BE2C (cell line): Measurements from ENCODE around the gene DRD4.
"Not testable (repeated sequence)": the region's sequence is repeated elsewhere in the genome, so short reads cannot be mapped to it uniquely, and the experiment has no call there.

Experiments used
- DNase-seq: peaks from one replicate; pipeline ENCODE4 v3.0.0-alpha.2; 2020
- H3K27me3 ChIP-seq: fragments of 250-450 bp; sonication (Bioruptor Pico); 2 replicates; pipeline ENCODE4 v1.5.1; 2020; ENCODE audit warnings: mild to moderate bottlenecking
- H3K36me3 ChIP-seq: fragments of 250-450 bp; sonication (Bioruptor Pico); 2 replicates; pipeline ENCODE4 v1.5.1; 2020; ENCODE audit warnings: mild to moderate bottlenecking
- H3K4me1 ChIP-seq: fragments of 250-450 bp; sonication (Bioruptor Pico); 2 replicates; pipeline ENCODE4 v1.5.1; 2020
- H3K4me3 ChIP-seq: 2 replicates; pipeline ENCODE4 v1.5.1; 2011; ENCODE audit warnings: low read depth, low read length
- H3K9me3 ChIP-seq: fragments of 250-450 bp; sonication (Bioruptor Pico); 2 replicates; pipeline ENCODE4 v1.5.1; 2020
- CTCF ChIP-seq: IDR thresholded peaks from 2 replicates; pipeline ENCODE4 v1.5.1; 2012; ENCODE audit warnings: mild to moderate bottlenecking, low read depth, low read length

The DRD4 gene

GRCh38 chr11:653837-654236 lies 16.8 kb downstream of the DRD4 start:
- no peak for DNase-seq
- TF ChIP-seq CTCF: no peak
- Histone ChIP-seq H3K36me3 (no peaks in the 10 kb centered on the region), H3K4me1 (no peaks in the 10 kb centered on the region), H3K27me3 (no peaks in the 10 kb centered on the region), H3K9me3 (no peaks in the 10 kb centered on the region), H3K4me3 (no peak overlapping the region)

DNA sequence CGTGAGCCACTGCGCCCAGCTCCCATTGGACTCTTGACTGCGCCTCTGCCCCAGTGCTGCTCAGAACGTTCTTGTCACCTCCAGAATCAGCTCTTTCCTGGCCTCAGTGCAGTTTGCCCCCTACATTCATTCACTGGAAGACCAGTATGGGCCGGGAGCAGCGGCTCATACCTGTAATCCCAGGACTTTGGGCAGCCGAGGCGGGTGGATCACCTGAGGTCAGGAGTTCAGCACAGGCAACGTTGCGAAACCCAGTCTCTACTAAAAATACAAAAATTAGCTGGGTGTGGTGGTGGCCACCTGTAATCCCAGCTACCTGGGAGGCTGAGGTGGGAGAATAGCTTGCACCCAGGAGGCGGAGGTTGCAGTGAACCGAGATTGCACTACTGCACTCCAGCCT lies 17.4 kb downstream of the DRD4 start:
- H3K27me3 ChIP-seq, H3K4me3 ChIP-seq, DNase-seq, H3K36me3 ChIP-seq, H3K9me3 ChIP-seq, H3K4me1 ChIP-seq: not testable (repeated sequence)

- Histone ChIP-seq H3K27me3 (no peaks in the 10 kb centered on the region), H3K36me3 (no peaks in the 10 kb centered on the region), H3K4me1 (no peaks in the 10 kb centered on the region), H3K4me3 (no peak overlapping the region), H3K9me3 (no peaks in the 10 kb centered on the region)
- DNase-seq: no peak
- TF ChIP-seq CTCF: no peak
These were observed 18.1 kb downstream of the DRD4 start for GRCh38 chr11:655036-655726.

DNA sequence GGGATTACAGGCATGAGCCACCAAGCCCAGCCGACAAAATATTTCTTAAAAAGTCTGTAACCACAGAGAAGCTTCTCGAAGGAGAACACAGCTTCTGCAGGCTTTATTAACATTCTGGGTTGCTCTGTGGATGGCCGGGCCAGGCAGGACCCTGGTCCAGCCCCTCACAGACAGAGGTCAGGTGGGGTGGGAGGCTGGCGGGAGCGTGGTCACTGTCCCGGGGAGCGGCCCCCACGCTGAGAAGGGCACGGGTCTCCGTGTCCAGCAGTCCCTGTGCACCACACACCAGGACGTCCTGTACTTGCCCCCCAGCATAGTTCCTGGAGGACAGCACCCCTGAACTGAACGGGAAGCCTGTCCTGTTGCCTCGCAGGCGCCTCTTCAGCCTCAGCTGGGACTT lies 19.4 kb downstream of the DRD4 start:
- Histone ChIP-seq H3K4me1 (no peaks in the 10 kb centered on the region), H3K27me3 (no peaks in the 10 kb centered on the region), H3K36me3 (no peaks in the 10 kb centered on the region), H3K4me3 (no peak overlapping the region), H3K9me3 (no peaks in the 10 kb centered on the region)
- no peak for DNase-seq
- TF ChIP-seq CTCF: no peak

GRCh38 chr11:656866-657265 lies 19.8 kb downstream of the DRD4 start:
- H3K4me3 ChIP-seq: no peak overlapping the region
- no peaks in the 10 kb centered on the region for H3K9me3 ChIP-seq
- no peaks in the 10 kb centered on the region for H3K36me3 ChIP-seq
- H3K4me1 ChIP-seq: no peaks in the 10 kb centered on the region
- H3K27me3 ChIP-seq: no peaks in the 10 kb centered on the region
- TF ChIP-seq CTCF: no peak
- DNase-seq: no peak

DNA sequence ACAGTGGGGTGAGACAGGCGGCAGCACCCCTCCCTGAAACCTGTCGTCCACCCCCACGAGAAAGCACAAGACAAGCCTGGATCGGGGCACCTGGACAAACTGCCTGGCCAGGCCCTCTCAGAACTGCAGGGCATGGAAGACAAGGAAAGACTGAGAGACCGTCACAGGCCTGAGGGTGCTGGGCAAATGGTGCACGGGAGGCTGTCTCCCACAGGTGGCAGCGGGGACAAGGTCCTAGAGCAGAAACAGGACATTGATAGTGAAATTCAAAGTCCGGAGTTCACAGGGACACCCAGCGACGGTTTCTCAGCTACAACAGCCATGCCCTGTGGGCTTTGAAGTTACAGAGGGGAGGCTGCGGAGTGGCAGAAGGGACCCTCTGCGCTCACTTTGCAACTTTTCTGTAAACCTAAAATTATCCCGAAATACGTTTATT lies 20.6 kb downstream of the DRD4 start:
- Histone ChIP-seq H3K9me3 (no peaks in the 10 kb centered on the region), H3K4me3 (no peak overlapping the region), H3K27me3 (no peaks in the 10 kb centered on the region), H3K36me3 (no peaks in the 10 kb centered on the region; the same call in 1 of the 2 replicates), H3K4me1 (no peaks in the 10 kb centered on the region)
- TF ChIP-seq CTCF: no peak
- no peak for DNase-seq
